Measurements from ENCODE around the gene TBC1D8.

TBC1D8 gene

DNA sequence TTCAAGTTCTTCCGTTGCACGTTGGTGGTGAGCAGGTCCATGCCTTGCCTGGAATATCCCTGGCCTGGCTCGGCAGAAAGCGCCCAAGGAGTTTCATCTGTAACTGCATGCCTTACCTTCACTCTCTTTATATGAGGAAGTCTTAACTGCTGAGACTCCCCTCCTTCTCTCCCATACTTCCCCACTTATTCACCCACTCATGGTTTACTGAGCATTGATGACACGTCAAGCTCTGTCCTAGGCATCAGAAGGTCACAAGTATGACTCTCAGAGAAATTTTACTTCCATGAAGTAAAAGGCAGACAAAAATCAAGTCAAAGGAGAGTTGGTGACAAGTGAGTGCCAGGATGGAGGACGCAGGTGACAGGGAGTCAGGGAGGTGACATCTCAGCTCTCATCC is 68.2 kb downstream of the TBC1D8 start:
- no peak for TF ChIP-seq CTCF (IDR thresholded peaks at IDR 0.05; ENCODE audit: extremely low read depth, insufficient read depth, missing control alignments)
- in situ Hi-C loops (cut with MboI; ENCODE audit: low pct_unique_long_range_greater_than_20kb, low sequenced_read_pairs, unreplicated experiment), result no loop called here

DNA sequence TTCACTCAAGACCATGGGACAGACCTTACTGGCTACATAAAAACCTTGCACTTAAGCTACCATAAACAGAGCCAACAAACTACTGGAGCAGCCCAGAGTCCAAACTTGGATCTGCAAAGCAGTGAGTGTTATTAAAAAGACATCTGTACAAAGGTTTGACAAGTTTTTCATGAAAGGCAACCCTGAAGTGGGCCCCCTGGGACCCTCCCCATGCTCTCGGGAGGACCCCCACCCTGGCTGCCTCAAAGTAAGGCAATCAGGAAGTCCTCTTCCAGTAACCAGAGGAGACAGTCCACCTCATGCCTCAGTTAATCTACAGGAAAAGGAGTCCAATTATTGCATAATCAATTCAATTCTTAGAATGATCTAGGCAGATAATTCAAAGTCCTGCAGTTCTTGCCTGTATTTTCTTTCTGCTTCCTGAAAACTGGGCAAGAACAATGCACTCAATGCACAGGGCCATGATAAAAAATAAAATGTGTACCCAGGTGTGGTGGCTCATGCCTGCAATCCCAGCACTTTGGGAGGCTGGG is 69.7 kb downstream of the TBC1D8 start:
- DNase-seq (ENCODE audit: low spot score), result no peak
- in situ Hi-C loops (cut with MboI; ENCODE audit: low pct_unique_long_range_greater_than_20kb, low sequenced_read_pairs, unreplicated experiment), result no loop called here
- no peak for TF ChIP-seq CTCF (IDR thresholded peaks at IDR 0.05; ENCODE audit: extremely low read depth, insufficient read depth, missing control alignments)

More for the DNA sequence above, 68.2 kb downstream of the TBC1D8 start:
- no peak for DNase-seq (ENCODE audit: low spot score)

- no peak for DNase-seq (ENCODE audit: low spot score)
- in situ Hi-C loops (cut with MboI; ENCODE audit: low pct_unique_long_range_greater_than_20kb, low sequenced_read_pairs, unreplicated experiment), result no loop called here
- no peak for TF ChIP-seq CTCF (IDR thresholded peaks at IDR 0.05; ENCODE audit: extremely low read depth, insufficient read depth, missing control alignments)
Observed at GRCh38 chr2:101080211-101081068, 70.7 kb downstream of the TBC1D8 start.

- no peak for TF ChIP-seq CTCF (IDR thresholded peaks at IDR 0.05; ENCODE audit: extremely low read depth, insufficient read depth, missing control alignments)
- in situ Hi-C loops (cut with MboI; ENCODE audit: low pct_unique_long_range_greater_than_20kb, low sequenced_read_pairs, unreplicated experiment), result no loop called here
- DNase-seq (ENCODE audit: low spot score), result no peak
Observed at GRCh38 chr2:101076581-101076980, 74.6 kb downstream of the TBC1D8 start.

DNA sequence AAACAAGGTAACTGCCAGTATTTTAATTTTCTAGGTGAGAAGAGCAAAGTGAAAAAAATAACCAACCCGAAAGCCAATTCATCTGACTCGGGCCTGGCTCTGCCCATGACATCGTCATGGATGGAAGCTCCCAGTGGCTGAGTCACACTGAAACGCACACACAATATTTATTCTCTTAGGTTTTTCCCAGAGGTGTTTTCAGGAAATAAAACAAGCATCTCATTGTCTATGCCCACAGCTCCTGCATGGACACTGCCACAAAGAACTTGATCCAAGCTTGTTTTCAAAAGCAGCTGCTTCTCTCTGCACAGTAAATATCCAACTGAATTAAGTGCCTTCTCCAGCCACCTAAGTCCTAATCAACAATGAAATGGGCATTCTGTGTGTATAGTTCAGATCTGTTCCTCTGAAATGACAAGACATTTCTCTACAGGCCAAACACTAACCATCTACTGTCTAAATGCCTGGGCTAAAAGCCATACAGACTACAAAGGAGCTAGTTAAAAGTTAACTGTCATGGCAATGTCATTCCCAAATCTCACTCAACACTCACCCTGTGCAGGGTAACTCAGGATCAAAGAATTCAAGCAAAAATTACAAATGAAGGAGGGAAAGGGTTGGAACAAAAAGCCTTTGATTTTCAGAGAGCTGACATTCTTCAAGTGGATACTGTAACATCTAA is 86.2 kb downstream of the TBC1D8 start:
- DNase-seq (ENCODE audit: low spot score), result no peak
- no peak for TF ChIP-seq CTCF (IDR thresholded peaks at IDR 0.05; ENCODE audit: extremely low read depth, insufficient read depth, missing control alignments)
- in situ Hi-C loops (cut with MboI; ENCODE audit: low pct_unique_long_range_greater_than_20kb, low sequenced_read_pairs, unreplicated experiment), result no loop called here

- DNase-seq (ENCODE audit: low spot score), result no peak
- in situ Hi-C loops (cut with MboI; ENCODE audit: low pct_unique_long_range_greater_than_20kb, low sequenced_read_pairs, unreplicated experiment), result no loop called here
- TF ChIP-seq CTCF (IDR thresholded peaks at IDR 0.05; ENCODE audit: extremely low read depth, insufficient read depth, missing control alignments), result no peak
Observed at GRCh38 chr2:101064505-101064867, 86.7 kb downstream of the TBC1D8 start.
